NCI-H2029 (cell line): ENCODE data around the gene CEP95.
"Not testable (repeated sequence)": the region's sequence is repeated elsewhere in the genome, so short reads cannot be mapped to it uniquely, and the experiment has no call there.

Source experiments
- DNase-seq: peaks from one replicate; lab custom pipeline; 2025; lab: John Stamatoyannopoulos, UW

Gene CEP95, protein sequence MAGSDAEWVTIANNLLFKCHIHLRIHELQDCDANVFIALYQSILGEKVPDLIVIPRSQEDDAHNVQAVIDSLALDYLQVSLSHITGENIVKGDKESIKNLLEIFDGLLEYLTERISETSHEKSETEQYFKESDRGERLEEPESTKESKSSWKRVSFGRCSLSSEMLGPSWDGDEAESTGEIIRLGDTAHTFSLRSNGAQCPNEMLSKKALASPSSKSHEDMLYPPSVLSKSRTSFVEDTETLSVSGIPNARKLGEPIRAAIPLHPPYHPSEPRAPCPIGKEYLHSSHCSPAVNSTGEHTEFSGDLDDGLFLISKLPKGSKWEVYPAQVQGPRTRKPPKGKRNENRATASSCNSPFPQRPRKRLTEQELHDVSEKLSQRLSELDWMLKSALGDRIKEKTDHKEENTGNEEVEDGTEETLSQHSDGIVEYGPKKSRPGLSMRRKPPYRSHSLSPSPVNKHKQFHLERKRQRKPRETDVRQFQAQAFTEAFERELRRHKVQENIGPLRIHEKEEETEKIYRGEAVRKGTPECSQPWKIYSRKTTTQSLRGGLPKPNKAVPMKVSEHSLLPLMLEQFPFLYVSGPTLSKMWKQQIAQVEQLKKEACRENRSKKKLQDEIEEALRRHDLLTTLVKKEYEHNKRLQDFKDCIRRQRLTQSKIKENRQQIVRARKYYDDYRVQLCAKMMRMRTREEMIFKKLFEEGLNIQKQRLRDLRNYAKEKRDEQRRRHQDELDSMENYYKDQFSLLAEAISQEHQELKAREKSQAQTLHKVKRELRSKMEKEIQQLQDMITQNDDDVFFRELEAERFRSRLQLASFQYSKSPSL

DNA sequence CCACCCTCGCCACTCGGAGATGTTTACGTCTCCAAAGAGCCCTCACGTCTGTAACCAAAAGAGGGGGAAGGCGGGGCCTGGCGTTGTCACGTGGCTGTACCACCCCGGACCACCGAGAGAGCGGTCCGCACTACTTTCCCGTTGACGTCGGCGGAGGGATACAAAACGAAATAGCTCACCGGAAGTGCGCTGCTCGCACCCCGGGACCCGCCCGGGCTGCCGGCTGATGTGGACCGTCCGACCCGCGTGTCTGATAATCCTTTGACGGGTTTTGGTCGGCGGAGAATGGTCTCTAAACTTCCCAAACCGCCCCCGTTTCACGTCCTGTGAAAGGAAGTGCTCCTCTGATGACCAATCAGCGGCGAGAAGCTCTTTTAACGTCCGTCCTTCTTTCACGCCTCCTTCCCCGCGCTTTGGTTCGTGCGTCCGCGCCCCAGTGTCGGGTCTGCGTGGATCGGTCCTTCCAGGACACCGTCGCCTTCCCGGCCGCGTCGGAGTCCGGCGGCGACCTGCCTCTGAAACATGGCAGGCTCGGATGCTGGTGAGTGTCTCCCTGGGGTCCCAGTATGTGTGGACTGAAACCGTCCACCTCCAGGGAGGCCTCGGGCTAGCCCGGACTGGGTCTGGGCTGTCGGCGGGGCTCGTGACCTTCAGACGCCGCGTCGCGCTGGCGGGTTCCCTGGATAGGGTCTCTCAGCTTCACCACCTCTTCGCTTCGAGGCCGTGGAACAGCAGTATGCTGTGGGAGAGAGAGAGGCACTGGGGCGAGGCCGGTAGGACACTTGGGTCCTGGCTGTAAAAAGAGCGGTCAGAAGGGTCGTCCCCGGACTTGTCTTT lies at the start of gene CEP95:
CEP95 (plus strand) TSS at position 402 of the 837 bp plus-strand sequence; CDS start at position 523, 121 bp downstream.
- DNase-seq = peak; percentile 94

DNA sequence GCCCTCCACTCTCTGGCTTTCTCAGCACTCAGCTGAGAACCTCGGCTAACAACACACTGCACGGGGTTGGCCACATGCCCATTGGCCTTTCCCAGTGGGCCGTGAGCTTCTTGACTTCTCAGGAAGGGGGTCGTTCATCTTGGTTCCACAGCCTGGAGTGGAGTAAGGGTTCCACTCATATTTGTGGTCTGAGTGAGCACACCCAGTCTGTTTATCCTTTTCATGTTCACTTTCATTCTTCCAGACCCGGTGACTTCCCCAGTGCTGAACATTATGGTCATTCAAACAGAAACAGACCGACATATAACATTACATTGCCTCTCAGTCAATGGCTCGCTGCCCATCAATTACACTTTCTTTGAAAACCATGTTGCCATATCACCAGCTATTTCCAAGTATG lies 49.6 kb upstream of the CEP95 start:
- DNase-seq = no peak

GRCh38 chr17:64458756-64459155 lies 48.0 kb upstream of the CEP95 start:
- no peak for DNase-seq

- DNase-seq = no peak
These were observed 47.5 kb upstream of the CEP95 start for GRCh38 chr17:64459284-64459747.

- DNase-seq = not testable (repeated sequence)
These were observed 47.0 kb upstream of the CEP95 start for GRCh38 chr17:64459818-64460217.

DNA sequence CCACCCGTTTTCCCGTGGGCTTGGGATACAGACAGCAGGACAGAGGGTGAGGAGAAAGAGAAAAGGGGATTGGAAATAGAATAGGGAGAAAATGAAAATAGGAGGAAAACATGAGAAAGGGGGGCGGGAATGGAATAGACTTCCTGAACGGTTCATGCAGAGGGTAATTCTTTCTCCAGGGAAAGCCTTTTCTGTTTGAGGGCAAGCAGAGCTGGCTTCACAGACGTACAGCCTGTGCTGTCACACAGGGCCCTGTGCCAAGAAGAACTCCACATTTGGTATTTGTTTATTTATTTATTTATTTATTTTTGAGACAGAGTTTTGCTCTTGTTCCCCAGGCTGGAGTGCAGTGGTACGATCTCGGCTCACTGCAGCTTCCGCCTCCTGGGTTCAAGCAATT lies 45.8 kb upstream of the CEP95 start:
- no peak for DNase-seq

GRCh38 chr17:64461788-64462187 lies 45.0 kb upstream of the CEP95 start:
- no peak for DNase-seq

- no peak for DNase-seq
These were observed 40.6 kb upstream of the CEP95 start for GRCh38 chr17:64466019-64466735.

DNA sequence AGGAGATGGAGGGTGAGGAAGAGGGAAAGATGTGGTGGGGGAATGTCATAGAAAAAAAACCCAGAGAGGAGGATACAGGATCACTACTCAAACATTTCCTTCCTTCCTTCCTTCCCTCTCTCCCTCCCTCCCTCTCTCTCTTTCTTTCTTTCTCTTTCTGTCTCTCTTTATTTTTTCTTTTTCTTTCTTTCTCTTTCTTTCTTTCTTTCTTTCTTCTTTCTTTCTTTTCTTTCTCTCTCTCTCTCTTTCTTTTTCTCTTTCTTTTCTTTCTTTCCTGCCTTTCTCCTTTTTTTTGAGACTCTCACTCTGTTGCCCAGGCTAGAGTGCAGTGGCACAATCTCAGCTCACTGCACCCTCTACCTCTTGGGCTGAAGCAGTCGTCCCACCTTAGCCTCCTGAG lies 39.9 kb upstream of the CEP95 start:
- DNase-seq = not testable (repeated sequence)

GRCh38 chr17:64470625-64471024 lies 36.2 kb upstream of the CEP95 start:
- DNase-seq = no peak

DNA sequence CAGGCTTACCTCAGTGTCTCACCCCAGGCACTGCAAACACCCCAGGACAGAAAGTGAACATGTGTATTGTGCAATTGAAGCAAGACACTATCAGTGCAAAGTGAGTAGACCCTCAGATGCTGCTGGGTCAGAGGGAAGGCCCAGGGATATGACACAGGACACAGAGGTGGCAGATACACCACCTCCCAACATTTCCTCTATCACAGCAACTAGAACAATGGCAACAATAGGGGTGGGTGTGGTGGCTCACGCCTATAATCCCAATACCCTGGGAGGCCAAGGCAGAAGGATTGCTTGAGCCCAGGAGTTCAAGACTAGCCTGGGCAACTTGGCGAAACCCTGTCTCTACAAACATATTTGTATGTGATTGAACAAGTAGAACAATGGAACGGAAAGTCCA lies 35.3 kb upstream of the CEP95 start:
- no peak for DNase-seq

- no peak for DNase-seq
These were observed 34.2 kb upstream of the CEP95 start for GRCh38 chr17:64472564-64472963.

DNA sequence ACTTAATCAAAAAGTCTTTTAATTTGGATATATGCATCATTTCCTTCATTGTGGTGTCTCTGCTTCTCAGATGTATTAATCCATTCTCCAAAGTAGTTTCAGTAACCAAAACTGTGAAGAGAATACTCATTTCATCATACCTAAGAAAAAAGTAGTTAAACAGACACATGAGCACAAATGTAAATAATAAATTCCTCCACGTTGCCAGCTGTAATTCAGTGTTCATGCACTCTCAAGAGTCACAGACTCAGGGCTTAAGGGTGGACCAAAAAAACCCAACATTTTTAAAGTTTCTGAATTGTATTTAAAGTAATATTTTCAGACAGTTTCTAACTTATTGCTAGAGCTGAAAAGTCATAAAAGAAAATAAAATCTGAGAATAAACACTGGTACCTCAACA lies 28.9 kb upstream of the CEP95 start:
- no peak for DNase-seq

DNA sequence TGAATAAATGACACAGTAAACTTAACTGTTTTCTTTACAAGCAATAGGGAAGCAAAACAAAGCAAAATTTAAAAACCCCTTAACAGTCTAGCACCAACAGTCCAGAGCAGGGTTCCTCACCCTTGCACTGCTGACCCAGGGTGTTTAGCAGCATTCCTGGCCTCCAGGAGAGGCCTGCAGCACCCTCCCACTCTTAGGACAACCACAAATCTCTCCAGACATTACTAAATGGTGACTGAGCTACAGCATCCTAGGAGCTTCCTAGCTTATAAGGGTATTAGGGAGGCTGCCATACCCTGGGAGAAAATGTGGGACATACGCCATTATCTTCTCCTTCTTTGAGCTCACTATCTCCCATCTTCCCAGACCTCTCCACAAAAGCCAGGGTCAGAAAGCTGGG lies 25.8 kb upstream of the CEP95 start:
- no peak for DNase-seq

GRCh38 chr17:64484380-64484779 lies 22.4 kb upstream of the CEP95 start:
- no peak for DNase-seq

DNA sequence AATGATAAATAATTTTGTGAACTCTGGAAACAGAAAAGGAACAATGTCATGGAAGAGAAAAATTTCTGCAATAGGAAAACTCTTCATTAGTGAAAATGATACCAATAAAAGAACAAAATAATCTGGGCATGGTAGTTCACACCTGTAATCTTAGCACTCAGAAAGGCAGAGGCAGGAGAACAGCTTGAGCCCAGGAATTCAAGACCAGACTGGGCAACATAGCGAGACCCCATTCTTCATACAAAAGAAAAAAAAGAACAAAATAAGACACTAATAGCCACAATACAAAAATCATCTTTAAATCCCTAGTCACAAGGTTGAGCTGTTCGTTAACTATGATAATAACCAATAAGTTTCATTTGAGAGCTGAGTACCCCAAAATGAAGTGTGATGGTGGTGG lies 18.5 kb upstream of the CEP95 start:
- DNase-seq = no peak

GRCh38 chr17:64491034-64491860 lies 15.5 kb upstream of the CEP95 start:
- DNase-seq = no peak

DNA sequence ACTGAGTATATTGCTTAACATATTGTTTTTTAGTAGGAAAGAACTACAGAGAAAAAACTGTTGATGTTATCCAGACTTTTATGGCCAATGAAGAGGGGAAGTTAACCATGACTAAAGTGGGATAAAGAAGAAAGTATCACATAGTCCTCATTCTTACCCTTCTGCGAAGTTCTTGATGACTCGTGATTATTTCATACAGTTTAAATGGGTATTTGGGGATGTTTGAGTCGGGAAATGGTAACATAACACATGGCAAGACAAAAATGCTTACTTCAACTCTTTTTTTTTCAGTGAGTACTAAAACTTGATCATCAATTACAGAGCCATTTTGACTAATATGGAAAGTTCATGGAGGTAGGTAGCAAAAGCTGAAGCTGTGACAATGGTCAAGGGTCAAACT lies 14.8 kb upstream of the CEP95 start:
- DNase-seq = no peak

DNA sequence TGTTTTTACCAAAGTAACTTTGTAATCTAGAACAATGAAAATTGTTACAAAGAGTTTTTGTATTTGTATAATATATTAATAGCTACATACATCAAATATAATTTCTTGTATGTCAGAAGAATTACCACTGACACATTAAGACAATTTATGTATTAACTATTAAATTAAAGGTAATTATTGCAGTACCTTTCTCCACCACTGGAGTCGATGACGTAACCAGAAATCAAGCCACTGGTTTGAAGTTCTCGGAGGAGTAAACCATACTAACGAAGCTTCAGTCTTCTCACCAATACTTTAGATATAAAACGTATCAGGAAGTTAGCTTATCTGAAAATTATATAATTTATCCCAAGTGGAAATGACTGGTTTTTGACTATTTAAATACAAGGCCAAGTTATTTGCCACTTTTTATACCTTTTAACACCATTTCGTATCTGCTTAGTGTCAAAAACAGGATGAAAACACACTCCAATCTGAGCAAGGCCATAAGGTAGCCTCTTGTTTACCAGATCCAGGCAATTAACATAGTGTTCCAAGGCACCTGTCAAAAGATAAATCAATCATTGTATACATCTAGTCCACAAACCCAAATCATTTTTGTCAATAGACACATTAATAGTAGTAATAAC lies 14.2 kb upstream of the CEP95 start:
- DNase-seq = no peak

GRCh38 chr17:64494121-64494520 lies 12.7 kb upstream of the CEP95 start:
- DNase-seq = no peak
